ENCODE data around the gene PLCB4.

GRCh38 chr20:9428292-9428607 is 359.4 kb downstream of the PLCB4 start:
- no peak for TF ChIP-seq SMC3 (IDR thresholded peaks at IDR 0.05; ENCODE audit: low read depth, low read length)
- TF ChIP-seq CTCF (IDR thresholded peaks at IDR 0.05) = no peak
- TF ChIP-seq ZBTB33 (IDR thresholded peaks at IDR 0.05; ENCODE audit: borderline replicate concordance, low read depth) = no peak
- no peak for TF ChIP-seq GATA2 (CRISPR knock-in tag; IDR thresholded peaks at IDR 0.05)
- TF ChIP-seq REST (IDR thresholded peaks at IDR 0.05; ENCODE audit: low read depth, low read length) = no peak
- no peak for TF ChIP-seq MXI1 (IDR thresholded peaks at IDR 0.05; ENCODE audit: low read depth, low read length)
- TF ChIP-seq MAX (IDR thresholded peaks at IDR 0.05; ENCODE audit: low read depth) = no peak
- TF ChIP-seq FOXM1 (IDR thresholded peaks at IDR 0.05; ENCODE audit: low read depth) = no peak
- TF ChIP-seq USF2 (IDR thresholded peaks at IDR 0.05; ENCODE audit: borderline replicate concordance, low read depth, low read length) = no peak
- TF ChIP-seq YY1 (IDR thresholded peaks at IDR 0.05; ENCODE audit: low read depth) = no peak
- no peak for TF ChIP-seq RAD21 (IDR thresholded peaks at IDR 0.05; ENCODE audit: low read length)
- TF ChIP-seq TAF1 (IDR thresholded peaks at IDR 0.05; ENCODE audit: borderline replicate concordance, low read depth, low read length) = no peak

All from SK-N-SH (cell line).